Ishikawa (cell line): ENCODE results near the gene VANGL1.

Source experiments
- CEBPB ChIP-seq: IDR thresholded peaks from 2 replicates; pipeline ENCODE4 v1.6.1; 2012
- CREB1 ChIP-seq: IDR thresholded peaks from 2 replicates; pipeline ENCODE4 v1.6.1; 2012; ENCODE audit warnings: low read depth
- EGR1 ChIP-seq: IDR thresholded peaks from 2 replicates; pipeline ENCODE4 v1.6.1; 2012
- EP300 ChIP-seq: IDR thresholded peaks from 2 replicates; pipeline ENCODE4 v1.6.1; 2012; ENCODE audit warnings: borderline replicate concordance
- FOXM1 ChIP-seq: IDR thresholded peaks from 2 replicates; pipeline ENCODE4 v1.6.1; 2012; ENCODE audit warnings: low read depth, borderline replicate concordance
- MAX ChIP-seq: IDR thresholded peaks from 2 replicates; pipeline ENCODE4 v1.6.1; 2012
- NFIC ChIP-seq: IDR thresholded peaks from 2 replicates; pipeline ENCODE4 v1.6.1; 2012
- RAD21 ChIP-seq: IDR thresholded peaks from 2 replicates; pipeline ENCODE4 v1.6.1; 2012; ENCODE audit warnings: low read depth
- TAF1 ChIP-seq: IDR thresholded peaks from 2 replicates; pipeline ENCODE4 v1.6.1; 2012; ENCODE audit warnings: low read depth, mild to moderate bottlenecking
- TCF12 ChIP-seq: IDR thresholded peaks from 2 replicates; pipeline ENCODE4 v1.6.1; 2012; ENCODE audit warnings: low read depth
- TEAD4 ChIP-seq: IDR thresholded peaks from 2 replicates; pipeline ENCODE4 v1.6.1; 2012
- USF1 ChIP-seq: IDR thresholded peaks from 2 replicates; pipeline ENCODE4 v1.6.1; 2012
- YY1 ChIP-seq: IDR thresholded peaks from 2 replicates; pipeline ENCODE4 v1.6.1; 2012; ENCODE audit warnings: low read depth
- ZBTB7A ChIP-seq: IDR thresholded peaks from 2 replicates; pipeline ENCODE4 v1.6.1; 2012; ENCODE audit warnings: low read depth
- TF ChIP-seq, protein P1 (sequence below): IDR thresholded peaks from 2 replicates; pipeline ENCODE4 v1.6.1; 2012; ENCODE audit warnings: low read depth, mild to moderate bottlenecking

The VANGL1 gene

DNA sequence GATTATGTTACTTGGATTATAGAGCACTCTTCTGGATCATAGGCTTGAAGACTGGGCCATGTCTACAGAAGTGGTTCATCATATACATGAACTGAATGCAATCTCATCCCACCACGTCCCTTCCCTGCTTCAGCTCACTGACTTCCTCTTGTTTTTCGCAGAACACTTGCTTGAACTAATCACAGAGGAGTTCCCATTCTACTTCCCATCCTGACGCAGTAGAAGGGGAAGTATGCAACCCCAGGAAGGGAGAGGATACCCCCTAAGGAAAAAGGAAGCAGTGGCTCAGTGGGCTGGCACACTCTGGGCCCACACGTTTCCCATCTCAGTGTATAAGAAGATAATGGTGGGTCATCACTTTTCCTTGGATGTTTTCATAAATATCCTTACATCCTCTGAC lies 90.5 kb downstream of the VANGL1 start:
- TF ChIP-seq TEAD4 = no peak
- TF ChIP-seq CEBPB = no peak
- no peak for TF ChIP-seq NFIC
- TF ChIP-seq MAX = no peak
- TF ChIP-seq, protein P1, sequence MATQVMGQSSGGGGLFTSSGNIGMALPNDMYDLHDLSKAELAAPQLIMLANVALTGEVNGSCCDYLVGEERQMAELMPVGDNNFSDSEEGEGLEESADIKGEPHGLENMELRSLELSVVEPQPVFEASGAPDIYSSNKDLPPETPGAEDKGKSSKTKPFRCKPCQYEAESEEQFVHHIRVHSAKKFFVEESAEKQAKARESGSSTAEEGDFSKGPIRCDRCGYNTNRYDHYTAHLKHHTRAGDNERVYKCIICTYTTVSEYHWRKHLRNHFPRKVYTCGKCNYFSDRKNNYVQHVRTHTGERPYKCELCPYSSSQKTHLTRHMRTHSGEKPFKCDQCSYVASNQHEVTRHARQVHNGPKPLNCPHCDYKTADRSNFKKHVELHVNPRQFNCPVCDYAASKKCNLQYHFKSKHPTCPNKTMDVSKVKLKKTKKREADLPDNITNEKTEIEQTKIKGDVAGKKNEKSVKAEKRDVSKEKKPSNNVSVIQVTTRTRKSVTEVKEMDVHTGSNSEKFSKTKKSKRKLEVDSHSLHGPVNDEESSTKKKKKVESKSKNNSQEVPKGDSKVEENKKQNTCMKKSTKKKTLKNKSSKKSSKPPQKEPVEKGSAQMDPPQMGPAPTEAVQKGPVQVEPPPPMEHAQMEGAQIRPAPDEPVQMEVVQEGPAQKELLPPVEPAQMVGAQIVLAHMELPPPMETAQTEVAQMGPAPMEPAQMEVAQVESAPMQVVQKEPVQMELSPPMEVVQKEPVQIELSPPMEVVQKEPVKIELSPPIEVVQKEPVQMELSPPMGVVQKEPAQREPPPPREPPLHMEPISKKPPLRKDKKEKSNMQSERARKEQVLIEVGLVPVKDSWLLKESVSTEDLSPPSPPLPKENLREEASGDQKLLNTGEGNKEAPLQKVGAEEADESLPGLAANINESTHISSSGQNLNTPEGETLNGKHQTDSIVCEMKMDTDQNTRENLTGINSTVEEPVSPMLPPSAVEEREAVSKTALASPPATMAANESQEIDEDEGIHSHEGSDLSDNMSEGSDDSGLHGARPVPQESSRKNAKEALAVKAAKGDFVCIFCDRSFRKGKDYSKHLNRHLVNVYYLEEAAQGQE = no peak
- TF ChIP-seq TCF12 = no peak
- TF ChIP-seq EGR1 = no peak
- no peak for TF ChIP-seq RAD21
- TF ChIP-seq TAF1 = no peak
- no peak for TF ChIP-seq CREB1

- TF ChIP-seq ZBTB7A (no peak), NFIC (no peak), YY1 (no peak), CEBPB (no peak), TEAD4 (no peak), EP300 (no peak), USF1 (no peak), TAF1 (no peak), TCF12 (no peak), CREB1 (no peak), RAD21 (no peak), MAX (no peak), FOXM1 (no peak)
- TF ChIP-seq, protein P1 = no peak
Measured at GRCh38 chr1:115740811-115741210, 99.0 kb downstream of the VANGL1 start.

- TF ChIP-seq CEBPB (no peak), NFIC (no peak), FOXM1 (no peak), ZBTB7A (no peak), YY1 (no peak), USF1 (no peak), TCF12 (no peak), CREB1 (no peak), EGR1 (no peak), EP300 (no peak), MAX (no peak)
- TF ChIP-seq, protein P1 = no peak
Measured at GRCh38 chr1:115744646-115745275, 103.0 kb downstream of the VANGL1 start.

DNA sequence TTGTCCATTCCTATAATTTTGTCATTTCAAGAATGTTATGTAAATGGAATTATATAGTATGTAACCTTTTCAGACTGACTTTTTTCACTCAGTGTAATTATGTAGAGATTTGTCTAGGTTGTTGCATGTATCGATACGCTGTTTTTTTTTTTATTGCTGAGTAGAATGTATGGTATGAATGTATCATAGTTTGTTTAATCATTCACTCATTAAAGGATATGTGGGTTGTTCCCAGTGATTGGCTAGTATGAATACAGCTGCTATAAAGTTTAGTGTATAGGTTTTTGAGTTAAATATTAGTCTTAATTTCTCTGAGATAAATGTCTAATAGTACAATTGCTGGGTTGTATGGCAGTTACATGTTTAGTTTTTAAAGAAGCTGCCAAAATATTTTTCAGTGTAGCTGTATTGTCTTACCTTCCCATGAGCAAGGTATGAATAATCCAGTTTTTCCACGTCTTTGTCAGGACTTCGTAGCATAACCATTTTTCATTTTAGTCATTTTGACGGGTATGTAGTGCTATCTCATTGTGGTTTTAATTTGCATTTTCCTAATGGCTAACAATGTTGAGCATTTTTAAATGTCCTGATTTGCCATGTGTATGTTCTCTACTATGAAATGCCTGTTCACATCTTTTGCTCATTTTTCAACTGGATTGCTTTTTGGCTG lies 104.4 kb downstream of the VANGL1 start:
- TF ChIP-seq TAF1 = no peak
- TF ChIP-seq YY1 = no peak
